Activated gamma-delta T cell treated with anti-CD3 and anti-CD28 coated beads, Interleukin-2, amount 50 U/mL, for 16 hours (primary cell): ENCODE measurements around the gene PEX5.
A peak's percentile ranks its signal among the peaks of the same experiment; 100 is the strongest.
"Not testable (repeated sequence)": the region's sequence is repeated elsewhere in the genome, so short reads cannot be mapped to it uniquely, and the experiment has no call there.

ENCODE experiments used
- DNase-seq: peaks from one replicate; pipeline ENCODE4 v3.0.0-alpha.2; 2020; ENCODE audit warnings: low read depth

Gene PEX5

DNA sequence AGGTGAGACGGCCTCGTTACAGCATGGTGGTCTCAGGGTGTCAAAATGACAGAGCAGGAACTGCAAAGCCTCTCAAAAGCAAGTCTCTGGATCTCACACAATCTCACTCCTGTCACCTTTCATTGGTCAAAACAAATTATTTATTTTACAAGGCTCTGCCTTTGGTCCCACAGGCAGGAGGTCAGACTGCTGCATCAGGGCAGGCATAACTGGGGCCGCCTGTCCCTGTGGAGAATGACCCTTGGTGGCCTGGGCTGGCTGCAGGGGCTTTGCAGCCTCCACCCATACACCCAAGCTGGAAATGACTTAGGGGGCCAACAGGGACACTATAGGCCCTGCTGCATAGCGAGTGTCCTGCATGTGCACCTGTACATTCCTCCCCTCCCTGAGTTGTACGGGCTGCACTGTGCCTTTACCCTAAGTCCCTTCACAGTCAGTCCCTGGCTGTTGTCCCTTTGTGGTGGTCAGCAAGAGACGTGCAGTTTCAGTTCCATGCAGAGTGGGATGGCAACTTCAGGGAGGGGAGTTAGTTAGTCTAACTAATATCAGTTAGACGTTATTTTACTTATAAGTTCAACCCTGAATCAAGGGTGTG lies 28.1 kb downstream of the PEX5 start:
- no peak for DNase-seq

DNA sequence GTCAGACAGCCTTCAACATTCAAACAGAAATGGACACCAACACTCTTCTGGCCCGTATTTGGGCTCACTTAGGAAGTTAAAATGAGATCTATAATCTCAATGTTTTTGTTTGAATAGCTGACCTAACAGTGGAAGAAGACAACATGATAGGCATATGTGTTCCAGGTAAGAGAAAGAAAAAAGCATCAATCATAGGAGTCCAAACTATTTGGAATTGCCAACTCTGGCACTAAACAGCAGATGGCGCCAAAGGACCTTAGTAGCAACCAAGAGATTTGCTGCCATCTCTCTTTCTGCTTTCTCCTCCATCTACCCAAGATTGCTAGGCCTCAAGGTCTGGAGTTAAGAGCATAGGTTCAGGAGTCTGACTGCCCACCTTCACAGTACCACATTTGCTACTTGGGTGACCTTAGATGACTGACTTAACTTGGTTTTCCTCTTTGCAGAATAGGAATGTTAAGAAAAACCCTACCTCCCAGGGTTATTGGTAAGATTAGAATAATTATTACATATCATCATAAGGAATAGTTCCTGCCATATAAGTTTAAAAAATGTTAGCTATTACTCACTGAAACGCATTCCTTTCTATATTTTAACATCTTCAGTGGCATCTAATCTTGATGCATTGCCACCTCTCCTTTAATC lies 30.2 kb downstream of the PEX5 start:
- DNase-seq: peak; percentile 58

DNA sequence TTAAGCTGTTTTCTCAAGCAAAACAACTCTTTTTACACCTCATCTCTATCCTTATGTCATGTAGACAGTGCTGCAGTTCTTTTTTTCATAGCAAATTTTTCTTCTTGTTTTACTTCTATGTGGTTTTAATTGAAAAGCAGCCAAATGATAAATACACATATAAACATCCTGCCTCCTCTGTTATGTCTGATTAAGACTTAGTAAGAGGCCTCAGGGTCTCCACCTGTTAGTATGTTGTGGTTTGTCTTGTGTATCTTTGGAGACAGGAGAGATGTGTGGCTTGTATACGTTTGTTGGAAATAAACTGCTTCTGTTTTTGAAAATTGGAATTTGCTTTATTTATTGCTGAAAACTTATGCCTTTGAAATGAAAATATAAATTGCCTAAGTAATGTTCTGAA lies 32.0 kb downstream of the PEX5 start:
- no peak for DNase-seq

DNA sequence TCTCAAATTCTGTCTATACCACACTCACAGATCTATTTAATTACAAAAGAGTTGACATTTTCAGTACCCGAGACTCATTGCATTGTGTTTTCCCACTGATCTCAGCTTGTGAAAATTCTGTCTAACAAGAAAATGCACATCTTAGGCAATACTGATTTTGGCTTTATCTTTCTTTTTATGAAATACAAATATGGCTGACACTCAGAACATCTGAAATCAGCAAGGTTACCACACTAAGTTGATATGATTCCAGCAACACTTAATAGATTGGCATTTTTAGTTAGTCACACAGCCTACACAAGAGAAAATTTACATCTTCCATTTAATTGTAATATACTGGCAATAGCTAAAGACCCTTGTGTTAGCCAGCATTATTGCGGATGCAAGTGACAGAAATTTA lies 40.3 kb downstream of the PEX5 start:
- DNase-seq: no peak

DNA sequence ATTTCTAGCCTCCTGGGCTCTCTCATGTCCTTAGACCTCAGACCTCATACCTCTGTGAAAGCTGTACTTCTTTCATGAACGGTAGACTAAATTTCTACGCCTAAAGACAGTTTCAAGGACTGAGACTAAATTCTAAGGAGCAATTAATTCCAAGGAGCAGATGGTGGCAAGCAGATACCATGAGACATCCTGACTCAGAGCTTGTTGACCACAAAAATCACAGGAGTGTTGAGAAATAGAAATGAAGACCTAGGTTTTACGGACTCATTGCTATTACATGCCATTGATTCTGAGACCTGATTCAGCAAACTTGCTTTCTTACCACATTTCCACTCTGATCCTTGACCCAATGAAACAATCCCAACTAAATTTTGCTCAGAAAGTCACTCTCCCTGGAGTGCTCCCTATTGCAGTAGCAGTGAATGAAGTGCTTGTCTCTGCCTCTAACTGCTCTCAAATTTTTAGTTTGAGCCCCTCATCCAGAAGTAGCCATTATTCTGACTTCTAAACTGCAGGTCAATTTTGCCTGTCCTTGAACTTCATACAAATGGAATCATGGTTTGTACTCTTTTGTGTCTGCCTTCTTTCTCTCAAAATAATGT lies 52.0 kb downstream of the PEX5 start:
- no peak for DNase-seq

DNA sequence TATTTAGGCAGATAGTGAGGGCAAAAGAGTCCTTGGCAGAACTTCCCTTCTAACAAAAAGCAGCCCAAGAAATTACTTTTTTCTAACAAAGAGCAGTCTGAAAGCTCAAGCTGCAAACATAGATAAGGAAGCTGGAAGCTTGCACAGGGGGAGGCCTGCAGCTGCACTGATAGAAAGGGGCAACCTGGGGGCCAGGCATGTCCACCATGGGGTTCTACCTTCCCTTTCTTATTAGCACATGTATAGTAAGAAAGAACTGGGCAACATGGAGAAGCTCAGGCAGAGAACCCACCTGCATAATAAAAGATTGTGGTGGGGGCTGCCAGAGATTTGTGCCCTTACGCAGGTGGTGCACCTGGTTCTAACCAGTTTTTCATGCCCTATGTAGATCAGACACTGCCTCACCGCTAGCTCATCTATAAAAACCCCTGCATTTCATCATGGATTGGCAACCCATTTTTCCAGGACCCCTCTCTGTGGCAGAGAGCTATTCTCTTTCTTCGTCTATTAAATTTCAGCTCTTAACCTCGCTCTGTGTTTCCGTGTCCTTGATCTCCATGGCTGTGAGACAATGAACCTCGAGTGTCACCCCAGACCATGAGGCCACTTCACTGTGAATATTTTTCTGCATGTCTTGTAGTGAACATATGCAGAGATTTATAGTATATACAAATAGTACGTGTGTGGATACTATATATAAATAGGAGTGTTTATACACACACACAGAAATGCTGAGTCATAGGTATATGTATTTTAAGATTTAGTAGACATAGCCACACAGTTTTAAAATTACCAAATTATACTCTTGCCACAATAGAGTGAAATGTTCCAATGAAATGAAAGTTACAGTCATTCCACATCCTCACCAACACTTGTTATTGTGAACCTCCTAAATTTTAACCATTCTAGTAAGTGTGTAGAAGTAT lies 53.0 kb downstream of the PEX5 start:
- DNase-seq: no peak

DNA sequence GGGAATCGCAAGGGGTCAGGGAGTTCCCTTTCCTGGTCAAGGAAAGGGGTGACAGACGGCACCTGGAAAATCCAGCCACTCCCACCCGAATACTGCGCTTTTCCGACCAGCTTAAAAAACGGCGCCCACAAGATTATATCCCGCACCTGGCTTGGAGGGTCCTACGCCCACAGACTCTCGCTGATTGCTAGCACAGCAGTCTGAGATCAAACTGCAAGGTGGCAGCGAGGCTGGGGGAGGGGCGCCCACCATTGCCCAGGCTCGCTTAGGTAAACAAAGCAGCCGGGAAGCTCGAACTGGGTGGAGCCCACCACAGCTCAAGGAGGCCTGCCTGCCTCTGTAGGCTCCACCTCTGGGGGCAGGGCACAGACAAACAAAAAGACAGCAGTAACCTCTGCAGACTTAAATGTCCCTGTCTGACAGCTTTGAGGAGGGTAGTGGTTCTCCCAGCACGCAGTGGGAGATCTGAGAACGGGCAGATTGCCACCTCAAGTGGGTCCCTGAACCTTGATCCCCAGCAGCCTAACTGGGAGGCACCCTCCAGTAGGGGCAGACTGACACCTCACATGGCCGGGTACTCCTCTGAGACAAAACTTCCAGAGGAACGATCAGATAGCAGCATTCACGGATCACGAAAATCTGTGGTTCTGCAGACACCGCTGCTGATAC lies 62.0 kb downstream of the PEX5 start:
- not testable (repeated sequence) for DNase-seq

DNA sequence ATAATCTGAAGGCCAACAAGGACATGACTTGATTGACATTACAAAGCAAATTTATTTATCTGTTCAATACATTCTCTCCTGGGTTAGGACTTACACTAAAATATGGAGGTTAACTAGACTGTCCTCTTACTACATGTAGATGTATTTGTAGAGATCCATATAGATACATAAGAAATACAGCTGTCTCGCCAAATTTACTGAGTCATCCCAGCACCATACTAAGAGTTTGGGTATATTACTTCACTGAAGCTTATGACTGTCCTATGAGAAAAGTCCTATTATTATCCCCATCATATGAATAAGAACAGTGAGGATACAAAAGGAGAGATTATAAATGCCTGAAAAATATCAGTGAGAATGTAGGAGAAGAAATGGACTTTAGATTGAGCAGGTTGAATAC lies 69.6 kb downstream of the PEX5 start:
- no peak for DNase-seq
